T-helper 22 cell (primary cell): ENCODE data around the gene SNRPB.

Experiments
- DNase-seq: peaks from one replicate; pipeline ENCODE4 v3.0.0-alpha.2; 2020; ENCODE audit warnings: low read depth

The SNRPB gene

GRCh38 chr20:2420510-2420909, 50.1 kb downstream of the SNRPB start:
- DNase-seq, result no peak

GRCh38 chr20:2418388-2418787, 52.2 kb downstream of the SNRPB start:
- DNase-seq, result no peak

- DNase-seq, result no peak
Observed at GRCh38 chr20:2417213-2417541, 53.4 kb downstream of the SNRPB start.

DNA sequence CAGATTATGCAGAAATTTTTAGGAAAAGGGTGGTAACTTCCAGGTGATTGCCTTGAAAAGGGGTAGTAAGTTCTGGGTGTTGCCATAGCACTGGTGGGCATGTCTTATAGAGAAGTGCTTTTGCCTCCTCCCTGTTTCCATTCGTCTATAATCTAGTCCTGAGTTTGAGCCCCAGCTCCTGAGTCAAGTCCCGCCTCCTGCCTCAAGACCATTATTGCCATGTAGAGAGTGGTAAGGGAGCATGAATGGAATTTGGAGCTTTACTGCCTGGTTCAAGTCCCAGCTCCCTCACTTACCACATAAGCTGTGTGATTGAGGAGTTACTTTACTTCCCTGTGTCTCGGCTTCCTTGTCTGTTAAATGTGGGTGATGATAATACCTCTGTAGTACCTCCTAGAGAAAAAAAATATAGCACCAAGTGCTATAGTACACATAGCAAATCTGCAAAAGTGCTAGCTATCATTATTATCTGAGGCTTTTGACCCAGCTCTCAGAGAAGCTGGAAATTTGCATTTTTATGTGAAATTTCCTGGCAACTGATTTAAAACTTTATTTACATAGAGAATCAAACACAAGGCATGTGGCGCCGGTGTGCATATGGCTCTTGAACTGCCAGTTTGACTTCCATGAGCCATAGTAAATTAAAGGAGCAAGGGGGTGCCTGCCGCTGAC, 53.9 kb downstream of the SNRPB start:
- DNase-seq, result no peak
